CD8-positive, alpha-beta memory T cell (primary cell): ENCODE results near the gene KDM1B. TPM values are rescaled to one million over a fixed set of nuclear protein-coding genes. Genes with fewer than 3 reads are reported as not detected.

Experiments used
- CTCF ChIA-PET: fragments of 350-600 bp; sonication (Branson Sonifier 250); formaldehyde crosslinking; loops from one replicate; lab custom pipeline; 2021; ENCODE audit warnings: antibody characterized with exemption; lab: Charles Lee
- POLR2A ChIA-PET: fragments of 350-600 bp; sonication (Branson Sonifier 250); formaldehyde crosslinking; loops from one replicate; lab custom pipeline; 2021; ENCODE audit warnings: antibody characterized with exemption; lab: Charles Lee
- DNase-seq, 5 donors: peaks; one replicate each; pipeline versions ENCODE4 v3.0.0 to v3.0.0-alpha.2; 2020 to 2022; ENCODE audit warnings: mixed read lengths in 1 of 5
- H3K27ac ChIP-seq: one replicate; pipeline ENCODE4 v1.7.0; 2013; ENCODE audit warnings: low read depth, mild to moderate bottlenecking, low read length, moderate library complexity
- H3K27me3 ChIP-seq: 2 replicates; pipeline ENCODE4 v1.7.0; 2013; ENCODE audit warnings: low read length, mild to moderate bottlenecking; ENCODE audit not compliant: insufficient read depth, poor library complexity, severe bottlenecking
- H3K36me3 ChIP-seq: 2 replicates; pipeline ENCODE4 v1.7.0; 2013; ENCODE audit warnings: mild to moderate bottlenecking, low read length, moderate library complexity; ENCODE audit not compliant: insufficient read depth
- H3K4me1 ChIP-seq: 2 replicates; pipeline ENCODE4 v1.7.0; 2013; ENCODE audit warnings: mild to moderate bottlenecking, low read length, moderate library complexity; ENCODE audit not compliant: insufficient read depth
- H3K4me3 ChIP-seq: 2 replicates; pipeline ENCODE4 v1.7.0; 2013; ENCODE audit warnings: mild to moderate bottlenecking, low read length
- H3K9me3 ChIP-seq: 2 replicates; pipeline ENCODE4 v1.7.0; 2013; ENCODE audit warnings: mild to moderate bottlenecking, low read length
- H3K27ac Mint-ChIP-seq, 8 donors: one replicate each; pipeline ENCODE4 v1.8.0; 2020 to 2021; ENCODE audit warnings: mixed read lengths in 8 of 8, mild to moderate bottlenecking in 6 of 8, inconsistent platforms in 3 of 8, moderate library complexity in 3 of 8
- H3K27me3 Mint-ChIP-seq, 2 donors: one replicate each; pipeline ENCODE4 v1.8.0; 2020 to 2021; ENCODE audit warnings: mixed read lengths in 2 of 2, mild to moderate bottlenecking in 1 of 2, moderate library complexity in 1 of 2
- H3K36me3 Mint-ChIP-seq, 3 donors: one replicate each; pipeline ENCODE4 v1.8.0; 2020 to 2021; ENCODE audit warnings: mixed read lengths in 3 of 3, inconsistent platforms in 1 of 3, mild to moderate bottlenecking in 1 of 3
- H3K4me1 Mint-ChIP-seq, 3 donors: one replicate each; pipeline ENCODE4 v1.8.0; 2020 to 2021; ENCODE audit warnings: mixed read lengths in 3 of 3, inconsistent platforms in 1 of 3, mild to moderate bottlenecking in 1 of 3
- H3K4me3 Mint-ChIP-seq, 7 donors: one replicate each; pipeline ENCODE4 v1.8.0; 2020 to 2021; ENCODE audit warnings: mixed read lengths in 7 of 7, mild to moderate bottlenecking in 6 of 7, moderate library complexity in 4 of 7, inconsistent platforms in 2 of 7
- H3K9me3 Mint-ChIP-seq, 5 donors: one replicate each; pipeline ENCODE4 v1.8.0; 2020 to 2022; ENCODE audit warnings: mixed read lengths in 5 of 5, mild to moderate bottlenecking in 3 of 5, moderate library complexity in 2 of 5, inconsistent platforms in 1 of 5
- polyA plus RNA-seq: library from polyadenylated mRNA; unstranded; fragments of 300-500 nt; fragmentation: Illumina TruSeq; gene quantifications from one replicate; pipeline ENCODE4 v1.2.3, GENCODE V29; 2021
- total RNA-seq, 2 experiments: library from RNA; stranded (reverse); gene quantifications; one replicate each; pipeline ENCODE4 v1.2.3, GENCODE V29; 2021

KDM1B gene
- total and polyA plus RNA-seq, 3 experiments from 2014 or later = 0.84 to 13.4 (median 12.6) TPM

DNA sequence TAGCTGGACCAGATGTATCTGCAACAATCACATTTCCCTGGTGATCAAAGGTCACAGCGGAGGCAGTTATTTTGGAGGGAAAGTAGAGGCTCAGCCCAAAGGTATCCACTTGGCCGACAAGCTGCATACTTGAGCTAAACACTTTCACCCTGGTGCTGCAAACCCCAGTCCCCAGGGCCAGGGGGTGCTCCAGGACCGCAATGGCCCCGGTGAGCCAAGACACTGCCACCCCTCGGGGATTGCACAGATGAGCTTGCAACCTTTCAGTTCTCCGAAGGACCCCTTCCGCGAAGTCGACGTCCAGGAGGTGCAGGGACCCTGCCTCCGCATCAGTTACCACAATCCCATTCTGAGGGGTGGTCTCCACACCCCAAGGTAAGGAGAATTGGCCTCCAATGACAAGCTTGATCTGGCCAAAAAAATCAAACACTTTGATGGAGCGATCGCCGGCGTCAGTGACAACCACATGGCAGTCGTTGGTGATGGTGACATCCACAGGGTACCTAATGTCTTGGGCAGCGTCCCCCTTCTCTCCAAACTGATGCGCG lies 33.6 kb upstream of the KDM1B start:
- Mint-ChIP-seq H3K36me3 (peaks cover 1 to 14% (median 1%) of the 10 kb centered on the region in 3 donors), H3K9me3 (peaks cover 0 to 3% (median 0%) of the 10 kb centered on the region in 5 donors), H3K4me1 (peaks cover 6 to 19% (median 14%) of the 10 kb centered on the region in 3 donors), H3K27ac (peak overlapping the region in 2 of 8 donors; percentile 17 to 68), H3K27me3 (peaks cover 7 to 10% of the 10 kb centered on the region in 2 donors), H3K4me3 (peak overlapping the region; percentile 9 to 91 (median 68))
- POLR2A ChIA-PET = interaction anchor here (1.0 kb wide), 1 partner anchor 415 kb away, joined by 3 read pairs; the partner anchor contains the start of gene NUP153
- Histone ChIP-seq H3K36me3 (no peaks in the 10 kb centered on the region), H3K27me3 (no peaks in the 10 kb centered on the region), H3K4me3 (peak overlapping the region; percentile 43), H3K4me1 (no peaks in the 10 kb centered on the region), H3K9me3 (no peaks in the 10 kb centered on the region), H3K27ac (no peak overlapping the region)
- CTCF ChIA-PET = interaction anchor here (0.7 to 1.3 kb wide), 2 partner anchors 12 to 29 kb away, joined by 3 to 8 read pairs; no protein-coding TSS in a partner anchor
- DNase-seq = no peak

DNA sequence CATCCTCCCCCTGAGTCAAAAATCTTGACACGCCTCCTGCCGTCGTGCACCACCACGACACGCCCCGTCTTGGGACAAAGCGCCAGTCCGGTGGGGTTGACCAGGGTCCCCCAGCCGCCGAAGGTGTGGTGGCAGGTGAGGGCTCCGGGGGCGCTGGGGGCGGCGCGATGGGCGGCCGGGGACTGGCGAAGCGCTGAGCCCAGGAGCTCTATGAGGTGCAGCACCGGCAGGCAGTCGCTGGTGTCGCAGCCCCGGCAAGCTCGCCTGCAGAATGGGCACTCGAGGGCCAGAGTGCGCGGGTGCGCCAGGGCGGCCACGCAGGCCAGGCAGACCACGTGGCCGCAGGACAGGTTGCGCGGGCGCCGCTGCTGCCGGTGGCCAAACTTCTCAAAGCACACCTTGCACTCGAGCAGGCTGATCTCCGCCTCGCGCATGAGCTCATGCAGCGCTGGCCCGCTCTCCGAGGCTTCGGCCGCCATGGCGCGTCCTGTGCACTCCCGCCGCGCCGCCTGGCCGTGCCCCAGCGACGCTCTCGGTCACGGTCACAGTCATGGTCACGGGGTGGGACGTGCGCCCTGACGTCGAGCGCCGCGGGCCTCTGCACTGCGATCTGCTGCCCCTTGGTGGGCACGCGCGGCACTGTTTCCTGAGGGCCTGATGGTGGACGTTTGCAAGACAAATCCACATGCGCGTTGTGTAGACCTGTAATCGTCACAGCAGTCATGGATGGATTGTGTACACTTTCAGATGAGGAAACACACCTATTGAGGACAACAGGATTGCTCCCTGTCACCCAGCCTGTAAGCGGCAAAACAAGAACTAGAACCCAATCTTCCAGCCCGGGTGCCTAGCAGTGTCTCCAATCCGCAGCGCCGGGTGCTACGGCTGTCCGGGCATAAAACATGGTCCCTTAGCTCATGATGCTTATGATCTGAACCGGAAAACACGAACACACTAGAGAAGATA lies 32.8 kb upstream of the KDM1B start, which contains the start of gene NHLRC1:
Gene NHLRC1, minus strand, starts transcription at position 550 of the 966 bp plus-strand sequence. Its CDS starts 71 bp downstream, at position 479.
- H3K4me3 ChIP-seq = peak within 1 kb of the TSS; percentile 43
- H3K36me3 ChIP-seq = no peaks in the 10 kb centered on the region
- H3K27me3 ChIP-seq = no peaks in the 10 kb centered on the region
- H3K27ac ChIP-seq = no peak within 1 kb of the TSS
- CTCF ChIA-PET = interaction anchor here (0.7 to 1.3 kb wide), 2 partner anchors 11 to 29 kb away, joined by 3 to 8 read pairs; no protein-coding TSS in a partner anchor
- peaks cover 0 to 3% (median 0%) of the 10 kb centered on the region in 5 donors for H3K9me3 Mint-ChIP-seq
- H3K4me3 Mint-ChIP-seq = peak within 1 kb of the TSS; percentile 30 to 92 (median 86)
- H3K27me3 Mint-ChIP-seq = peaks cover 3 to 10% of the 10 kb centered on the region in 2 donors
- H3K27ac Mint-ChIP-seq = peak within 1 kb of the TSS in 6 of 8 donors; percentile 15 to 87 (median 44)
- no peaks in the 10 kb centered on the region for H3K9me3 ChIP-seq
- POLR2A ChIA-PET = interaction anchor here (1.0 kb wide), 1 partner anchor 416 kb away, joined by 3 read pairs; the partner anchor contains the start of gene NUP153
- H3K36me3 Mint-ChIP-seq = peaks cover 1 to 14% (median 1%) of the 10 kb centered on the region in 3 donors
- H3K4me1 ChIP-seq = no peaks in the 10 kb centered on the region
- peaks cover 6 to 19% (median 14%) of the 10 kb centered on the region in 3 donors for H3K4me1 Mint-ChIP-seq
- DNase-seq = peak; percentile 42 to 79 (median 59)

DNA sequence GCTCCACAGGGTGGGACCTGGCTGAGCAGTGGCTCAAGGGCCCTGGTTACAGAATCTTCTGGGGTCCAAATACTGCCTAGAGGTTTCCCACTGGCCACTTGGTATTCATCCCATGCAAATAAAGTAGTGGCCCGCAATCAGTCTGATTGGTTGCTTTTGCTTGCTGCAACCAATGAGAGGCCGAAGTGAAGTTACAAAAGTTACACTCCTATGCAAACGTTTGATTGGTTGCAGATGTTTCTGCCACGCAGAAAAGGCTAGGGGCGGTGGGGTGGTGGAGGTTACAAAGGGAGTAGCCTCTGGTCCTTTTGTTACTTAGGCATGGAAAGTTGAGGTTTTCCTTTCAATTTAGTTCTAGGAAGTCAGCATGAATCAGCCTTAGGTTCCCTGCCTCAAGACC lies 29.1 kb upstream of the KDM1B start:
- Mint-ChIP-seq H3K27ac (no peak overlapping the region), H3K4me3 (no peak overlapping the region), H3K36me3 (peaks cover 3 to 23% (median 5%) of the 10 kb centered on the region in 3 donors), H3K4me1 (peaks cover 6 to 18% (median 12%) of the 10 kb centered on the region in 3 donors), H3K27me3 (peaks cover 0 to 8% of the 10 kb centered on the region in 2 donors), H3K9me3 (no peaks in the 10 kb centered on the region)
- no peak for DNase-seq
- no peaks in the 10 kb centered on the region for H3K9me3 ChIP-seq
- H3K4me1 ChIP-seq = no peaks in the 10 kb centered on the region
- no peaks in the 10 kb centered on the region for H3K36me3 ChIP-seq
- ChIA-PET POLR2A (no interaction called here), CTCF (no interaction called here)
- H3K4me3 ChIP-seq = no peak overlapping the region
- H3K27me3 ChIP-seq = no peaks in the 10 kb centered on the region
- no peak overlapping the region for H3K27ac ChIP-seq

DNA sequence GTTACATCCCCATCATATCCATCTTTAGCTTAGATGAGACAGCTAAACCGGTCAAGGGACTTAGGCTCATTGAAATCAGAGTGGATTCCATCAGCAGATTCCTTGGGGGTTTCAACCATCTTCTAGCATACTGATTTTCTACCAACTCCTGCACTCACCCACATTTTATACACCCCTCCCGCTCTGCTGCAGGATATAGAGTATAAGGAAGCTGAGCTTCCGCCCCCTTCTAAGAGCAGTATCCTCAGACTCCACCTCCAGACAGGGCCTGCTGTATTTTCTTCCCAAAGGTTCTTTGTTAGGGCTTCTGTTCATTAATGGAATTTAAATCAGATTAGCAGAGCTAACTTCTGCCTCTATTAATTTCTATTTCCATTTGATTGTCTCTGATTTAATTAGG lies 22.9 kb upstream of the KDM1B start:
- no peaks in the 10 kb centered on the region for H3K9me3 ChIP-seq
- H3K27ac ChIP-seq = no peak overlapping the region
- no peak for DNase-seq
- Mint-ChIP-seq H3K4me3 (no peak overlapping the region), H3K27ac (no peak overlapping the region), H3K9me3 (no peaks in the 10 kb centered on the region), H3K36me3 (peaks cover 0 to 69% (median 26%) of the 10 kb centered on the region in 3 donors), H3K27me3 (no peaks in the 10 kb centered on the region), H3K4me1 (peaks cover 0 to 8% (median 4%) of the 10 kb centered on the region in 3 donors)
- no peaks in the 10 kb centered on the region for H3K27me3 ChIP-seq
- ChIA-PET POLR2A (no interaction called here), CTCF (interaction anchor here (2.6 kb wide), 1 partner anchor 11 kb away, joined by 8 read pairs; no protein-coding TSS in a partner anchor)
- no peak overlapping the region for H3K4me3 ChIP-seq
- H3K4me1 ChIP-seq = no peaks in the 10 kb centered on the region
- no peaks in the 10 kb centered on the region for H3K36me3 ChIP-seq

DNA sequence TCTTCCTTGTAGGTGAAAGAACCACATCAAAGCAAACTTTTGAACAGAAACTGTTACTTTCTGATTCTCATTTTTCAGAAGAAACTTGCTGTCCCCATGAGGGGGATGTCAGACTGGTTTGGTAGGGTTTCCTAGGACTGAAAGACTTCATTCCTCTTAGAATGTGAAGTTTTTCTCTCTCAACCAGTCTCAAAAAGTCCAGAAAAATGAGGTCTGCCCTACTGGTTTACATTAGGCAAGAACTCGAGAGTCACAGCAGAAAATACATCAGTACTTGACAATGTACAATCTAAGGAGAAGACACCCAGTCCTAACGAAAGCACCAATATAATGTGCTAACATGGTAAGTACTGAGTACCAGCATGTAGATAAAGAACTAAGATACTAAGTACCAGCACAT lies 20.1 kb upstream of the KDM1B start:
- no peaks in the 10 kb centered on the region for H3K9me3 ChIP-seq
- H3K4me1 ChIP-seq = no peaks in the 10 kb centered on the region
- H3K4me3 ChIP-seq = no peak overlapping the region
- ChIA-PET POLR2A (no interaction called here), CTCF (interaction anchor here (0.5 to 2.6 kb wide), 2 partner anchors 13 to 459 kb away, joined by 3 to 8 read pairs; no protein-coding TSS in a partner anchor)
- no peak overlapping the region for H3K27ac ChIP-seq
- Mint-ChIP-seq H3K27me3 (no peaks in the 10 kb centered on the region), H3K27ac (no peak overlapping the region), H3K4me1 (peaks cover 0 to 8% (median 4%) of the 10 kb centered on the region in 3 donors), H3K36me3 (peaks cover 3 to 80% (median 29%) of the 10 kb centered on the region in 3 donors), H3K9me3 (no peaks in the 10 kb centered on the region), H3K4me3 (no peak overlapping the region)
- no peaks in the 10 kb centered on the region for H3K27me3 ChIP-seq
- no peak for DNase-seq
- no peaks in the 10 kb centered on the region for H3K36me3 ChIP-seq

DNA sequence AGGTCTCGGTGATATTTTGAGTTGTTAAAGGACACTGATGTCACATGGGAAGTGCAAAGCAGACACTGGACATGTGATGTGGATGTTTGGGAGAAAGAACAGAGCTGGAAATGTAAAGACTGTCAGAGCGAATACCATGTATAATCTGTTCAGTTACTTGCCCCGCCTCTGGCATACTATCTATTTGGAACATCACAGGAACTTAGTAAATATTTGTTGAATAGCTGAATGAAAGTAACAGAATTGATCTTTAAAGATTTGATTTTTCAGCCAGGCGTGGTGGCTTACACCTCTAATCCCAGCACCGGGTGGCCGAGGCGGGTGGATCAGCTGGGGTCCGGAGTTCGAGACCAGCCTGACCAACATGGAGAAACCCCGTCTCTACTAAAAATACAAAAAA lies 19.0 kb upstream of the KDM1B start:
- no peak overlapping the region for H3K4me3 Mint-ChIP-seq
- no peak overlapping the region for H3K4me3 ChIP-seq
- no peaks in the 10 kb centered on the region for H3K27me3 Mint-ChIP-seq
- no peaks in the 10 kb centered on the region for H3K9me3 ChIP-seq
- no peak overlapping the region for H3K27ac ChIP-seq
- H3K36me3 ChIP-seq = no peaks in the 10 kb centered on the region
- H3K36me3 Mint-ChIP-seq = peaks cover 3 to 83% (median 31%) of the 10 kb centered on the region in 3 donors
- peaks cover 0 to 8% (median 4%) of the 10 kb centered on the region in 3 donors for H3K4me1 Mint-ChIP-seq
- H3K27me3 ChIP-seq = no peaks in the 10 kb centered on the region
- no peaks in the 10 kb centered on the region for H3K4me1 ChIP-seq
- peak overlapping the region in 1 of 8 donors; percentile 58 for H3K27ac Mint-ChIP-seq
- H3K9me3 Mint-ChIP-seq = no peaks in the 10 kb centered on the region
- no peak for DNase-seq
- ChIA-PET POLR2A (no interaction called here), CTCF (no interaction called here)

DNA sequence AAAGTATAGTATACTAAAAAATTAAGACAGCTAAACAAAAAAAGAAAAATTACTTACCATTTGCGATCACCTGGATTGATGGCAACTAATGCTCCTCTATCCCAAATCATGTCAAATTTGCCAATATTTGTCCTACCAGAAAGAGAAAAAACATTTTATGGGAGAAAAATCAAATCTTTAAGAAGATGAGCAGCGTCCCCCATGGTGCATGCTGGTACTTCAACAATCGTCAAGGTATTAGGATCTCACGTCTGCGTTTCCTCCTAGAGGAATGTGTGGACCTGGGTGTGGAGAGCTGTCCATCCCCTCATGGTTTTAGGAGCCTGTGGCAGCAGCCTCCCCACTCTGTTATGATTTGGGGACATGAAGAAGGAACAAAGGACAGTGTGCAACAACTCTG lies 16.3 kb upstream of the KDM1B start:
- peaks cover 20 to 87% (median 36%) of the 10 kb centered on the region in 3 donors for H3K36me3 Mint-ChIP-seq
- H3K9me3 Mint-ChIP-seq = no peaks in the 10 kb centered on the region
- Histone ChIP-seq H3K4me1 (no peaks in the 10 kb centered on the region), H3K27me3 (no peaks in the 10 kb centered on the region), H3K9me3 (no peaks in the 10 kb centered on the region), H3K27ac (no peak overlapping the region), H3K4me3 (no peak overlapping the region), H3K36me3 (peaks cover 10% of the 10 kb centered on the region)
- no peaks in the 10 kb centered on the region for H3K27me3 Mint-ChIP-seq
- CTCF ChIA-PET = interaction anchor here (1.1 kb wide), 1 partner anchor 11 kb away, joined by 3 read pairs; no protein-coding TSS in a partner anchor
- POLR2A ChIA-PET = no interaction called here
- no peak overlapping the region for H3K4me3 Mint-ChIP-seq
- peaks cover 0 to 8% (median 4%) of the 10 kb centered on the region in 3 donors for H3K4me1 Mint-ChIP-seq
- no peak for DNase-seq
- no peak overlapping the region for H3K27ac Mint-ChIP-seq
